ENCODE measurements around the gene CAPG. TPM values are rescaled to one million over a fixed set of nuclear protein-coding genes. Genes with fewer than 3 reads are reported as not detected.

CAPG gene
- total and polyA plus RNA-seq, 12 donors = 11.6 to 192 (median 41.4) TPM

GRCh38 chr2:85419009-85419675 lies 9.0 kb upstream of the CAPG start:
- intact Hi-C loops (cut with DNase I) = no loop called here
- 49 to 66% (median 54%) methylated on average over 4 to 17 of the region's 17 CpGs for WGBS, 4 donors
- no peak for TF ChIP-seq POLR2A (IDR thresholded peaks at IDR 0.05)
- TF ChIP-seq CTCF (IDR thresholded peaks at IDR 0.05) = peak in 1 of 6 experiments; percentile 1
- Histone ChIP-seq H3K9me3 (replicated peaks in 1 of 3) (no peaks in the 10 kb centered on the region), H3K27me3 (no peaks in the 10 kb centered on the region), H3K36me3 (replicated peaks in 1 of 2) (no peaks in the 10 kb centered on the region), H3K27ac (peak overlapping the region; percentile 57 to 95 (median 83)), H3K4me1 (replicated peaks in 1 of 2) (peaks cover 9 to 30% of the 10 kb centered on the region in 2 donors), H3K4me3 (peak overlapping the region; percentile 38 to 89 (median 56))
- peak in 1 of 7 donors; percentile 44 for DNase-seq

GRCh38 chr2:85418132-85419008 lies 8.2 kb upstream of the CAPG start, which contains the start of gene SH2D6:
TSS of gene SH2D6 (plus strand) at chr2:85418714. CDS start at chr2:85429466, 10,752 bp downstream.
- WGBS, 4 donors = 15 to 65% (median 17%) methylated on average over 5 to 57 of the region's 57 CpGs

GRCh38 chr2:85415980-85416650 lies 5.9 kb upstream of the CAPG start:
- H3K27ac ChIP-seq = no peak overlapping the region
- WGBS, 4 donors = 71 to 85% (median 81%) methylated on average over 12 of the region's 12 CpGs
- no peak for TF ChIP-seq CTCF (IDR thresholded peaks at IDR 0.05)
- TF ChIP-seq POLR2A (IDR thresholded peaks at IDR 0.05) = no peak
- no peak for DNase-seq
- no peaks in the 10 kb centered on the region for H3K9me3 ChIP-seq (replicated peaks in 1 of 3)
- intact Hi-C loops (cut with DNase I) = no loop called here
- H3K4me3 ChIP-seq = no peak overlapping the region
- H3K4me1 ChIP-seq (replicated peaks in 1 of 2) = peaks cover 4 to 27% of the 10 kb centered on the region in 2 donors
- no peaks in the 10 kb centered on the region for H3K36me3 ChIP-seq (replicated peaks in 1 of 2)
- H3K27me3 ChIP-seq = no peaks in the 10 kb centered on the region

More at GRCh38 chr2:85418132-85419008, 8.2 kb upstream of the CAPG start, which contains the start of gene SH2D6:
- Histone ChIP-seq H3K9me3 (replicated peaks in 1 of 3) (no peaks in the 10 kb centered on the region), H3K36me3 (replicated peaks in 1 of 2) (no peaks in the 10 kb centered on the region), H3K27me3 (no peaks in the 10 kb centered on the region), H3K4me1 (replicated peaks in 1 of 2) (peaks cover 9 to 34% of the 10 kb centered on the region in 2 donors), H3K4me3 (peak within 1 kb of the TSS; percentile 38 to 89 (median 56)), H3K27ac (peak within 1 kb of the TSS; percentile 57 to 95 (median 83))
- DNase-seq = peak; percentile 82 to 90 (median 86)
- intact Hi-C loops (cut with DNase I) = no loop called here
- peak in 1 of 2 donors; percentile 43 for TF ChIP-seq POLR2A (IDR thresholded peaks at IDR 0.05)
- TF ChIP-seq CTCF (IDR thresholded peaks at IDR 0.05) = peak in 1 of 6 experiments; percentile 1

All from adrenal gland (tissue), 12 donors.